Gastrocnemius medialis (tissue), 4 donors: Measurements from ENCODE around the gene LMAN2L.

Source experiments
- CTCF ChIP-seq, 5 experiments: fragments of 450-650 bp in 3 of 5; fragments of 200-600 bp in 2 of 5; sonication (generic) in 2 of 5; IDR thresholded peaks in 4 of 5; conservative IDR thresholded peaks in 1 of 5; 1 replicate in 4 of 5; 2 replicates in 1 of 5; pipeline ENCODE4 v1.5.1; 2016 to 2019; ENCODE audit warnings: antibody characterized with exemption in 5 of 5, mild to moderate bottlenecking in 3 of 5, moderate library complexity in 3 of 5
- POLR2A ChIP-seq, 2 donors: fragments of 450-650 bp; IDR thresholded peaks; one replicate each; pipeline ENCODE4 v1.6.1; 2017; ENCODE audit warnings: antibody characterized with exemption in 2 of 2, mild to moderate bottlenecking in 2 of 2, moderate library complexity in 2 of 2

GRCh38 chr2:96702098-96702785 is 37.6 kb downstream of the LMAN2L start:
- no peak for TF ChIP-seq CTCF (IDR thresholded peaks at IDR 0.05 in 4 of 5, conservative IDR thresholded peaks at IDR 0.05 in 1 of 5)
- no peak for TF ChIP-seq POLR2A (IDR thresholded peaks at IDR 0.05)
